HepG2 (cell line): ENCODE data around the gene IQSEC1. TPM values are rescaled to one million over a fixed set of nuclear protein-coding genes. Genes with fewer than 3 reads are reported as not detected.

Source experiments
- ATAC-seq: fragments of 200-7000 bp; cut with Tn5 transposase; 3 replicates; pipeline ENCODE4 v1.9.1; 2020; ENCODE audit warnings: mild to moderate bottlenecking, moderate library complexity
- BruUV-seq: library from RNA; stranded (reverse); fragments of 400-500 nt; replicated peaks from 2 replicates; lab custom pipeline; 2021; lab: Mats Ljungman, UMichigan
- CTCF ChIA-PET: fragments of 300-600 bp; formaldehyde crosslinking; extraction: SDS; loops from one replicate; lab custom pipeline; 2021; ENCODE audit warnings: low total read pairs, inconsistent platforms, low intra/inter-chr PET ratio; lab: Yijun Ruan, JAX
- POLR2A ChIA-PET: fragments of 350-600 bp; sonication (Branson Sonifier 250); formaldehyde crosslinking; loops from one replicate; lab custom pipeline; 2020; ENCODE audit warnings: antibody characterized with exemption, inconsistent platforms; lab: Yijun Ruan, JAX
- DNase-seq: peaks from one replicate; pipeline ENCODE4 v3.0.0-alpha.2; 2015; ENCODE audit warnings: low spot score
- FAIRE-seq: peaks from 3 replicates; lab custom pipeline; 2011; peaks lifted over from hg19 to GRCh38; lab: Jason Lieb, UNC
- H2AFZ ChIP-seq: one replicate; pipeline ENCODE4 v1.6.1; 2011; ENCODE audit warnings: low read length, inconsistent platforms
- H3K27ac ChIP-seq: fragments of 300-600 bp; 3 replicates; pipeline ENCODE4 v1.8.0; 2011; ENCODE audit warnings: mixed run types, mild to moderate bottlenecking, mixed read lengths, low read length, inconsistent platforms; ENCODE audit not compliant: insufficient read depth; ENCODE audit errors: extremely low read length
- H3K27me3 ChIP-seq, 2 experiments: fragments of 200-600 bp in 1 of 2; 2 replicates in 1 of 2; 3 replicates in 1 of 2; pipeline versions ENCODE4 v1.6.0 to v1.8.0; 2011; ENCODE audit warnings: low read length in 2 of 2, mild to moderate bottlenecking in 2 of 2, moderate library complexity in 2 of 2, inconsistent platforms in 1 of 2; ENCODE audit not compliant: insufficient read depth in 2 of 2, control insufficient read depth in 1 of 2
- H3K36me3 ChIP-seq, 2 experiments: fragments of 200-600 bp in 1 of 2; replicated peaks in 1 of 2; 2 replicates in 1 of 2; 3 replicates in 1 of 2; pipeline versions ENCODE4 v1.5.1 to v1.8.0; 2011; ENCODE audit warnings: low read length in 2 of 2, inconsistent platforms in 1 of 2; ENCODE audit not compliant: insufficient read depth in 2 of 2, control insufficient read depth in 1 of 2
- H3K4me1 ChIP-seq: 2 replicates; pipeline ENCODE4 v1.5.1; 2012; ENCODE audit warnings: low read length, inconsistent platforms; ENCODE audit not compliant: insufficient read depth
- H3K4me2 ChIP-seq: 2 replicates; pipeline ENCODE4 v1.6.0; 2011; ENCODE audit warnings: low read depth, low read length, inconsistent platforms
- H3K4me3 ChIP-seq, 3 experiments: fragments of 200-600 bp in 1 of 3; sonication (generic), shearing (Covaris generic) in 1 of 3; replicated peaks in 1 of 3; 2 replicates each; pipeline ENCODE4 v1.5.1; 2011 to 2016; ENCODE audit warnings: low read length in 3 of 3, inconsistent platforms in 2 of 3, low read depth in 2 of 3, mild to moderate bottlenecking in 2 of 3, control low read depth in 1 of 3, mixed read lengths in 1 of 3; ENCODE audit not compliant: insufficient read depth in 1 of 3
- H3K79me2 ChIP-seq: one replicate; pipeline ENCODE4 v1.6.1; 2011; ENCODE audit warnings: low read length, inconsistent platforms; ENCODE audit not compliant: insufficient read depth
- H3K9ac ChIP-seq: 2 replicates; pipeline ENCODE4 v1.6.0; 2011; ENCODE audit warnings: mild to moderate bottlenecking, low read depth, low read length, inconsistent platforms; ENCODE audit not compliant: insufficient read depth
- H3K9me3 ChIP-seq: 2 replicates; pipeline ENCODE4 v1.5.1; 2012; ENCODE audit warnings: mild to moderate bottlenecking, low read length
- H4K20me1 ChIP-seq: 2 replicates; pipeline ENCODE4 v1.6.0; 2011; ENCODE audit warnings: inconsistent platforms, mild to moderate bottlenecking, low read length, moderate library complexity; ENCODE audit not compliant: insufficient read depth
- ADNP ChIP-seq: sonication (generic); formaldehyde crosslinking; IDR thresholded peaks from 2 replicates; pipeline ENCODE4 v1.4.0; 2020; ENCODE audit warnings: missing genetic modification reagents
- CC2D1A ChIP-seq: sonication (generic); formaldehyde crosslinking; IDR thresholded peaks from 2 replicates; pipeline ENCODE4 v1.8.1; 2023; ENCODE audit warnings: mild to moderate bottlenecking, missing genetic modification reagents
- E2F5 ChIP-seq: sonication (generic); formaldehyde crosslinking; conservative IDR thresholded peaks from 2 replicates; pipeline ENCODE4 v1.4.0; 2020; ENCODE audit warnings: missing genetic modification reagents
- EP300 ChIP-seq, 3 experiments: sonication (generic) in 1 of 3; formaldehyde crosslinking in 1 of 3; IDR thresholded peaks; 2 replicates each; pipeline versions ENCODE4 v1.5.1 to v1.6.1; 2011 to 2020; ENCODE audit warnings: low read depth in 2 of 3, low read length in 2 of 3, borderline replicate concordance in 1 of 3, improper control_type of control experiment in 1 of 3, mild to moderate bottlenecking in 1 of 3, missing genetic modification reagents in 1 of 3, moderate library complexity in 1 of 3
- GZF1 ChIP-seq: sonication (generic); formaldehyde crosslinking; IDR thresholded peaks from 2 replicates; pipeline ENCODE4 v1.5.1; 2020; ENCODE audit warnings: mild to moderate bottlenecking, missing genetic modification reagents
- HNF4A ChIP-seq: sonication (generic); formaldehyde crosslinking; IDR thresholded peaks from 2 replicates; pipeline ENCODE4 v1.4.0; 2020; ENCODE audit warnings: missing genetic modification reagents
- JUN ChIP-seq: sonication (generic); formaldehyde crosslinking; IDR thresholded peaks from 2 replicates; pipeline ENCODE4 v1.4.0; 2020; ENCODE audit warnings: mild to moderate bottlenecking, missing genetic modification reagents
- KAT2B ChIP-seq: fragments of 150-350 bp; IDR thresholded peaks from 2 replicates; pipeline ENCODE4 v1.6.1; 2014; ENCODE audit warnings: low read depth, low read length, borderline replicate concordance
- LCORL ChIP-seq, 2 experiments: fragments of 450-650 bp in 1 of 2; sonication (generic) in 1 of 2; formaldehyde crosslinking in 1 of 2; IDR thresholded peaks; 2 replicates each; pipeline versions ENCODE4 v1.5.0 to v1.6.1; 2017 to 2020; ENCODE audit warnings: antibody characterized with exemption in 1 of 2, missing genetic modification reagents in 1 of 2
- PLSCR1 ChIP-seq: sonication (generic); formaldehyde crosslinking; IDR thresholded peaks from 2 replicates; pipeline ENCODE4 v1.5.0; 2020; ENCODE audit warnings: missing genetic modification reagents, mild to moderate bottlenecking, borderline replicate concordance
- SOX6 ChIP-seq, 2 experiments: fragments of 450-650 bp in 1 of 2; sonication (generic) in 1 of 2; formaldehyde crosslinking in 1 of 2; IDR thresholded peaks; 2 replicates each; pipeline versions ENCODE4 v1.4.0 to v1.6.1; 2017 to 2020; ENCODE audit warnings: antibody characterized with exemption in 1 of 2, mild to moderate bottlenecking in 1 of 2, missing genetic modification reagents in 1 of 2
- ZNF816 ChIP-seq: sonication (generic); formaldehyde crosslinking; IDR thresholded peaks from 2 replicates; pipeline ENCODE4 v1.8.0; 2022; ENCODE audit warnings: missing genetic modification reagents, mild to moderate bottlenecking, borderline replicate concordance
- WGBS: methylation state at CpG from one replicate; pipeline ENCODE4 v1.1.6; 2017; ENCODE audit warnings: low lambda C conversion rate; 5-methylcytosine and 5-hydroxymethylcytosine counted together
- in situ Hi-C: cut with HindIII; loops from 2 replicates; pipeline ENCODE4 v1.10.0; 2017; ENCODE audit warnings: low pct_unique_long_range_greater_than_20kb; ENCODE audit not compliant: extremely low pct_ligation_motif_present
- intact Hi-C: fragments of 100-400 bp; cut with micrococcal nuclease; formaldehyde crosslinking; loops from one replicate; pipeline ENCODE4 v1.10.0; 2022; ENCODE audit not compliant: unreplicated experiment
- polyA plus RNA-seq, 8 experiments: library from polyadenylated mRNA; depleted of rRNA in 3 of 8; stranded (reverse) in 7 of 8; unstranded in 1 of 8; fragments of >200 nt; fragmentation: Illumina TruSeq in 4 of 8; extraction: Trizol in 4 of 8; gene quantifications; 2 replicates each; pipeline versions ENCODE4 v1.2.1 to v1.2.3, GENCODE V29; 2011 to 2016; ENCODE audit warnings: low read depth in 4 of 8, missing spikeins in 1 of 8, mixed read lengths in 1 of 8; ENCODE audit not compliant: insufficient read depth in 1 of 8
- total RNA-seq, 5 experiments: library from RNA; depleted of rRNA; stranded (reverse); fragments of >200 nt; fragmentation: Illumina TruSeq; extraction: Trizol; gene quantifications; 2 replicates each; pipeline ENCODE4 v1.2.3, GENCODE V29; 2016; ENCODE audit warnings: low read depth in 1 of 5
- TF ChIP-seq, protein P1 (sequence below), 2 experiments: sonication (generic) in 1 of 2; formaldehyde crosslinking in 1 of 2; IDR thresholded peaks; 2 replicates each; pipeline versions ENCODE4 v1.4.0 to v1.6.1; 2018 to 2020; ENCODE audit warnings: missing genetic modification reagents in 2 of 2, borderline replicate concordance in 1 of 2, low read depth in 1 of 2, mild to moderate bottlenecking in 1 of 2, missing biosample characterization in 1 of 2
- TF ChIP-seq, protein P2 (sequence below): sonication (generic); formaldehyde crosslinking; IDR thresholded peaks from 2 replicates; pipeline ENCODE4 v1.4.0; 2020; ENCODE audit warnings: missing genetic modification reagents

IQSEC1 gene
- total and polyA plus RNA-seq, 2 of the 13 experiments (the other 11 are each of a cell fraction or from before 2014, with no cell fraction given): 17.4 to 20.2 TPM

DNA sequence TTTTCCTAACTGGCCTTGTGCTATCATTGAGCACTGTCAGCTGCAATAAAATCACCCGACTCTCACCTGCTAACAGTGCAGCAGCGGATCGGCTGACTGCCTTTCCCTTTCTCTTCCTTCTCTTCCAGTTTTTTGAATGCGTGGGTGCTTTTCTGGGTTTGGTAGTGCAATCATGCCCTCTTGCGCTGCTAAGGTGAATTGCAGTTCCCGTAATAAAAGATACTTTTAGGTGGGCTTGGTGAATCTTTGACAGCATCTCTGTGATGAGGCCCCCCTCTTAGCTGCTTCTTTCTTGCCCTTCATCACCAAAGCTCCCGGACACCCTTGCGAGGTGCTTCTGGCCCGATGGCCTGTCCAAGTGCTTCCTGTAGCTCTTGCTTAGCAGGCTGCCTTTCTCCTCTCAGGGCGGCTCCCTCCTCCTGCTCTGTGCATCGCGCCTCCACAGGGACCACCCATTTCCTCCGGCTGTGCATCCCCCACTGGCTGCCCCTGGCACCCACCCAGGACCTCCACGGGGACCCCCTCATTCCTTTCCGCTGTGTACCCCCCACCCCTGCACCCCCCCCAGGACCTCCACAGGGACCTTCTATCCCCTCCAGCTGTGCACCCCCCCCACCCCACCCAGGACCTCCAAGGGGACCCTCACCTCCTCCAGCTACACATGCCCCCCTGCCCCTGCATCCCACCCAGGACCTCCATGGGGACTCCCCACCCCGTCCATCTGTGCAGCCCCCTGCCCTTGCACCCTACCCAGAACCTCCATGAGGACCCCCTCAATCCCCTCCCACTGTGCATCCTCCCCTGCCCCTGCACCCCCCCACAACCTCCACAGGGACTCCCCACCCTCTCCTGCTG lies 181.0 kb downstream of the IQSEC1 start (continued):
- TF ChIP-seq SOX6 (IDR thresholded peaks at IDR 0.05) (no peak), SOX6 (CRISPR knock-in tag; IDR thresholded peaks at IDR 0.05) (no peak), ADNP (CRISPR knock-in tag) (no peak), KAT2B (no peak), EP300 (IDR thresholded peaks at IDR 0.05; ENCODE audit: low read depth in 2 of 2, low read length in 2 of 2) (no peak), EP300 (CRISPR knock-in tag; IDR thresholded peaks at IDR 0.05; ENCODE audit: borderline replicate concordance) (no peak), PLSCR1 (CRISPR knock-in tag) (no peak), GZF1 (no peak), E2F5 (CRISPR knock-in tag) (no peak)

GRCh38 chr3:12891391-12891984 lies 181.7 kb downstream of the IQSEC1 start:
- Histone ChIP-seq H3K27ac (no peak overlapping the region), H3K79me2 (no peaks in the 10 kb centered on the region), H3K9me3 (no peaks in the 10 kb centered on the region), H3K4me3 (peak overlapping the region in 1 of 3 experiments; percentile 56; a peak in 2 of 6 replicates), H3K9ac (peak overlapping the region; percentile 19; the same call in 1 of the 2 replicates), H4K20me1 (0 out of 2 replicates have a peak, but pooled peaks cover 5% of the 10 kb centered on the region), H3K27me3 (peaks cover 3 to 16% of the 10 kb centered on the region in 2 experiments; a peak in 3 of 5 replicates), H3K36me3 (no peaks in the 10 kb centered on the region), H2AFZ (no peak overlapping the region), H3K4me1 (peaks cover 43% of the 10 kb centered on the region), H3K4me2 (peak overlapping the region; percentile 88)
- FAIRE-seq: no peak
- peak; percentile 31 for ATAC-seq
- POLR2A ChIA-PET: interaction anchor here (1.3 kb wide), 1 partner anchor 24 kb away, joined by 3 read pairs; no protein-coding TSS in a partner anchor
- intact Hi-C loops: no loop called here
- no TSS peak for BruUV-seq
- CTCF ChIA-PET: interaction anchor here (0.7 to 3.8 kb wide), 6 partner anchors 9 to 104 kb away, joined by 3 to 39 read pairs (median 4); partner anchors contain the start of gene RPL32
- DNase-seq: no peak
- 24% methylated on average over 7 of the region's 9 CpGs for WGBS
- in situ Hi-C loops: no loop called here
- TF ChIP-seq, protein P1, sequence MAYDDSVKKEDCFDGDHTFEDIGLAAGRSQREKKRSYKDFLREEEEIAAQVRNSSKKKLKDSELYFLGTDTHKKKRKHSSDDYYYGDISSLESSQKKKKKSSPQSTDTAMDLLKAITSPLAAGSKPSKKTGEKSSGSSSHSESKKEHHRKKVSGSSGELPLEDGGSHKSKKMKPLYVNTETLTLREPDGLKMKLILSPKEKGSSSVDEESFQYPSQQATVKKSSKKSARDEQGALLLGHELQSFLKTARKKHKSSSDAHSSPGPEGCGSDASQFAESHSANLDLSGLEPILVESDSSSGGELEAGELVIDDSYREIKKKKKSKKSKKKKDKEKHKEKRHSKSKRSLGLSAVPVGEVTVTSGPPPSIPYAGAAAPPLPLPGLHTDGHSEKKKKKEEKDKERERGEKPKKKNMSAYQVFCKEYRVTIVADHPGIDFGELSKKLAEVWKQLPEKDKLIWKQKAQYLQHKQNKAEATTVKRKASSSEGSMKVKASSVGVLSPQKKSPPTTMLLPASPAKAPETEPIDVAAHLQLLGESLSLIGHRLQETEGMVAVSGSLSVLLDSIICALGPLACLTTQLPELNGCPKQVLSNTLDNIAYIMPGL (CRISPR knock-in tag; IDR thresholded peaks at IDR 0.05; ENCODE audit: borderline replicate concordance in 1 of 2, low read depth in 1 of 2): peak in 1 of 2 experiments; percentile 22; a peak in 1 of 4 replicates
- TF ChIP-seq, protein P2, sequence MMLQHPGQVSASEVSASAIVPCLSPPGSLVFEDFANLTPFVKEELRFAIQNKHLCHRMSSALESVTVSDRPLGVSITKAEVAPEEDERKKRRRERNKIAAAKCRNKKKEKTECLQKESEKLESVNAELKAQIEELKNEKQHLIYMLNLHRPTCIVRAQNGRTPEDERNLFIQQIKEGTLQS (CRISPR knock-in tag): no peak
- TF ChIP-seq LCORL (IDR thresholded peaks at IDR 0.05) (no peak), LCORL (CRISPR knock-in tag; IDR thresholded peaks at IDR 0.05) (no peak), HNF4A (CRISPR knock-in tag) (0 out of 2 replicates have a peak, but pooled peaks have one; percentile 6), CC2D1A (0 out of 2 replicates have a peak, but pooled peaks have one; percentile 34), JUN (CRISPR knock-in tag) (no peak), ZNF816 (peak; percentile 42; the same call in 1 of the 2 replicates)
